Loucy (cell line): ENCODE results near the gene ARMC10.

Source experiments
- EZH2phosphoT487 ChIP-seq: fragments of 200-600 bp; IDR thresholded peaks from 2 replicates; pipeline ENCODE4 v1.6.1; 2018; ENCODE audit warnings: antibody characterized with exemption, mild to moderate bottlenecking, moderate library complexity, borderline replicate concordance
- TF ChIP-seq, protein P1 (sequence below): fragments of 200-600 bp; sonication (generic); conservative IDR thresholded peaks from 2 replicates; pipeline ENCODE4 v1.5.1; 2014; ENCODE audit warnings: mild to moderate bottlenecking, antibody characterized with exemption, low read length

DNA sequence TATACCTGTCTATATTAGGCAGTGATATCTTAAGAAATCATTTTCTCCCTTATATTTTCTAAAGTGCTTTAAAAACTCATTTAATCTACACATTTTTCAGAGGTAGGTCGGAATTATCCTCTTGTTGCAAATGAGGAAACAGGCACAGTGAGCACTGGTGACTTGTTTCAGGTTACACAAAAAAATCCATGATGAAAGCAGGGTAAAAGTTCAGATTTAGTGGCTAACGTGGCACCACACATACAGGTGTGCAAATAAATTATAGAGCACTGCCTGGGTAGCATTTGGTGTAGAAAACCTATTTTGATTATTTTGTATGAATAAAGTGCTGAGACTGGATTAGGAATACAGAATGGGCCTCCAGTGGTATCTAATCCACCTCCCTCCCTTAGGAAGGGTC, 26.6 kb downstream of the ARMC10 start:
- TF ChIP-seq, protein P1, sequence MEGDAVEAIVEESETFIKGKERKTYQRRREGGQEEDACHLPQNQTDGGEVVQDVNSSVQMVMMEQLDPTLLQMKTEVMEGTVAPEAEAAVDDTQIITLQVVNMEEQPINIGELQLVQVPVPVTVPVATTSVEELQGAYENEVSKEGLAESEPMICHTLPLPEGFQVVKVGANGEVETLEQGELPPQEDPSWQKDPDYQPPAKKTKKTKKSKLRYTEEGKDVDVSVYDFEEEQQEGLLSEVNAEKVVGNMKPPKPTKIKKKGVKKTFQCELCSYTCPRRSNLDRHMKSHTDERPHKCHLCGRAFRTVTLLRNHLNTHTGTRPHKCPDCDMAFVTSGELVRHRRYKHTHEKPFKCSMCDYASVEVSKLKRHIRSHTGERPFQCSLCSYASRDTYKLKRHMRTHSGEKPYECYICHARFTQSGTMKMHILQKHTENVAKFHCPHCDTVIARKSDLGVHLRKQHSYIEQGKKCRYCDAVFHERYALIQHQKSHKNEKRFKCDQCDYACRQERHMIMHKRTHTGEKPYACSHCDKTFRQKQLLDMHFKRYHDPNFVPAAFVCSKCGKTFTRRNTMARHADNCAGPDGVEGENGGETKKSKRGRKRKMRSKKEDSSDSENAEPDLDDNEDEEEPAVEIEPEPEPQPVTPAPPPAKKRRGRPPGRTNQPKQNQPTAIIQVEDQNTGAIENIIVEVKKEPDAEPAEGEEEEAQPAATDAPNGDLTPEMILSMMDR = no peak
- no peak for TF ChIP-seq EZH2phosphoT487
